HUES64 (cell line): Measurements from ENCODE around the gene HEXD.
A peak's percentile ranks its signal among the peaks of the same experiment; 100 is the strongest.
"Not testable (repeated sequence)": the region's sequence is repeated elsewhere in the genome, so short reads cannot be mapped to it uniquely, and the experiment has no call there.

Experiments
- H3K27ac ChIP-seq: 2 replicates; pipeline ENCODE4 v1.7.0; 2013; ENCODE audit warnings: low read depth, low read length, inconsistent platforms
- H3K27me3 ChIP-seq: 2 replicates; pipeline ENCODE4 v1.6.1; 2013; ENCODE audit warnings: mild to moderate bottlenecking, low read length; ENCODE audit not compliant: insufficient read depth
- H3K36me3 ChIP-seq: 2 replicates; pipeline ENCODE4 v1.6.1; 2013; ENCODE audit warnings: mild to moderate bottlenecking, low read length; ENCODE audit not compliant: insufficient read depth
- H3K4me1 ChIP-seq: 2 replicates; pipeline ENCODE4 v1.6.1; 2013; ENCODE audit warnings: mild to moderate bottlenecking, low read length, moderate library complexity; ENCODE audit not compliant: insufficient read depth
- H3K4me3 ChIP-seq: 2 replicates; pipeline ENCODE4 v1.5.1; 2013; ENCODE audit warnings: mild to moderate bottlenecking, low read length, moderate library complexity
- H3K9ac ChIP-seq: 2 replicates; pipeline ENCODE4 v1.6.1; 2013; ENCODE audit warnings: mild to moderate bottlenecking, low read depth, low read length
- H3K9me3 ChIP-seq: 2 replicates; pipeline ENCODE4 v1.6.1; 2013; ENCODE audit warnings: low read depth, low read length; ENCODE audit not compliant: insufficient read depth
- WGBS: fragments of 150-250, 120-280 bp; methylation state at CpG from one replicate; pipeline ENCODE4 v1.1.7; 2013; ENCODE audit warnings: missing lambda C conversion rate; 5-methylcytosine and 5-hydroxymethylcytosine counted together

HEXD gene

GRCh38 chr17:82411396-82412053 lies 6.6 kb upstream of the HEXD start:
- H3K9ac ChIP-seq: no peak overlapping the region
- no peaks in the 10 kb centered on the region for H3K27me3 ChIP-seq
- no peak overlapping the region for H3K4me3 ChIP-seq
- H3K27ac ChIP-seq: no peak overlapping the region
- H3K4me1 ChIP-seq: peaks cover 4% of the 10 kb centered on the region; the same call in 1 of the 2 replicates
- H3K36me3 ChIP-seq: no peaks in the 10 kb centered on the region; the same call in 1 of the 2 replicates
- no peaks in the 10 kb centered on the region for H3K9me3 ChIP-seq
- 96% methylated on average over 24 of the region's 24 CpGs for WGBS

- not testable (repeated sequence) for H3K27me3 ChIP-seq, H3K36me3 ChIP-seq, H3K27ac ChIP-seq, H3K4me3 ChIP-seq, H3K9ac ChIP-seq, H3K9me3 ChIP-seq, H3K4me1 ChIP-seq
- WGBS: 96% methylated on average over 16 of the region's 16 CpGs
Observed at GRCh38 chr17:82412081-82412480, 6.1 kb upstream of the HEXD start.

GRCh38 chr17:82412535-82413520 lies 5.3 kb upstream of the HEXD start:
- H3K36me3 ChIP-seq: no peaks in the 10 kb centered on the region; the same call in 1 of the 2 replicates
- H3K27ac ChIP-seq: no peak overlapping the region
- no peaks in the 10 kb centered on the region for H3K9me3 ChIP-seq
- peaks cover 4% of the 10 kb centered on the region; the same call in 1 of the 2 replicates for H3K4me1 ChIP-seq
- no peaks in the 10 kb centered on the region for H3K27me3 ChIP-seq
- H3K4me3 ChIP-seq: no peak overlapping the region
- no peak overlapping the region for H3K9ac ChIP-seq
- 93% methylated on average over 29 of the region's 29 CpGs for WGBS

- no peak overlapping the region for H3K27ac ChIP-seq
- peaks cover 10% of the 10 kb centered on the region for H3K4me1 ChIP-seq
- no peaks in the 10 kb centered on the region; the same call in 1 of the 2 replicates for H3K36me3 ChIP-seq
- 23% methylated on average over 38 of the region's 38 CpGs for WGBS
- H3K27me3 ChIP-seq: no peaks in the 10 kb centered on the region; the same call in 1 of the 2 replicates
- H3K9ac ChIP-seq: no peak overlapping the region
- H3K4me3 ChIP-seq: peak overlapping the region; percentile 26
- no peaks in the 10 kb centered on the region for H3K9me3 ChIP-seq
Observed at GRCh38 chr17:82414548-82415281, 3.4 kb upstream of the HEXD start.

- H3K9me3 ChIP-seq: no peaks in the 10 kb centered on the region
- peaks cover 10% of the 10 kb centered on the region for H3K4me1 ChIP-seq
- H3K36me3 ChIP-seq: peaks cover 4% of the 10 kb centered on the region; the same call in 1 of the 2 replicates
- no peaks in the 10 kb centered on the region; the same call in 1 of the 2 replicates for H3K27me3 ChIP-seq
- no peak overlapping the region for H3K9ac ChIP-seq
- WGBS: 91% methylated on average over 26 of the region's 26 CpGs
- no peak overlapping the region for H3K4me3 ChIP-seq
- no peak overlapping the region for H3K27ac ChIP-seq
Observed at GRCh38 chr17:82415336-82415735, 2.8 kb upstream of the HEXD start.

- H3K27me3 ChIP-seq: no peaks in the 10 kb centered on the region; the same call in 1 of the 2 replicates
- no peaks in the 10 kb centered on the region for H3K9me3 ChIP-seq
- H3K4me1 ChIP-seq: peaks cover 10% of the 10 kb centered on the region
- 94% methylated on average over 8 of the region's 9 CpGs for WGBS
- peaks cover 6% of the 10 kb centered on the region; the same call in 1 of the 2 replicates for H3K36me3 ChIP-seq
- no peak overlapping the region for H3K27ac ChIP-seq
- no peak overlapping the region for H3K9ac ChIP-seq
- H3K4me3 ChIP-seq: no peak overlapping the region
Observed at GRCh38 chr17:82415786-82416185, 2.4 kb upstream of the HEXD start.

- Histone ChIP-seq H3K36me3 (peaks cover 10% of the 10 kb centered on the region; the same call in 1 of the 2 replicates), H3K4me3 (no peak overlapping the region), H3K9ac (no peak overlapping the region), H3K4me1 (peaks cover 10% of the 10 kb centered on the region), H3K27ac (no peak overlapping the region), H3K9me3 (no peaks in the 10 kb centered on the region), H3K27me3 (no peaks in the 10 kb centered on the region; the same call in 1 of the 2 replicates)
- WGBS: 95% methylated on average over 2 of the region's 4 CpGs
Observed at GRCh38 chr17:82416264-82416663, 1.9 kb upstream of the HEXD start.

- Histone ChIP-seq H3K4me3 (no peak overlapping the region), H3K9ac (no peak overlapping the region), H3K36me3 (peaks cover 10% of the 10 kb centered on the region; the same call in 1 of the 2 replicates), H3K9me3 (no peaks in the 10 kb centered on the region), H3K27me3 (no peaks in the 10 kb centered on the region; the same call in 1 of the 2 replicates), H3K27ac (no peak overlapping the region), H3K4me1 (peaks cover 10% of the 10 kb centered on the region)
- 94% methylated on average over 5 of the region's 6 CpGs for WGBS
Observed at GRCh38 chr17:82416771-82417170, 1.4 kb upstream of the HEXD start.

- Histone ChIP-seq H3K36me3 (peaks cover 10% of the 10 kb centered on the region; the same call in 1 of the 2 replicates), H3K4me1 (peaks cover 10% of the 10 kb centered on the region), H3K27ac (no peak overlapping the region), H3K9ac (no peak overlapping the region), H3K27me3 (no peaks in the 10 kb centered on the region; the same call in 1 of the 2 replicates), H3K4me3 (peak overlapping the region; percentile 93; the same call in 1 of the 2 replicates), H3K9me3 (no peaks in the 10 kb centered on the region)
- WGBS: 94% methylated on average over 2 of the region's 2 CpGs
Observed at GRCh38 chr17:82419540-82419939, 1.4 kb downstream of the HEXD start.

- H3K9me3 ChIP-seq: no peaks in the 10 kb centered on the region
- H3K4me3 ChIP-seq: no peak overlapping the region
- H3K4me1 ChIP-seq: peaks cover 2% of the 10 kb centered on the region; the same call in 1 of the 2 replicates
- 86% methylated on average over 25 of the region's 25 CpGs for WGBS
- no peaks in the 10 kb centered on the region; the same call in 1 of the 2 replicates for H3K27me3 ChIP-seq
- no peak overlapping the region for H3K9ac ChIP-seq
- H3K36me3 ChIP-seq: peaks cover 10% of the 10 kb centered on the region; the same call in 1 of the 2 replicates
- H3K27ac ChIP-seq: no peak overlapping the region
Observed at GRCh38 chr17:82424001-82424862, 6.1 kb downstream of the HEXD start.
